ENCODE measurements around the gene GOLGA6A.
"Not testable (repeated sequence)": the region's sequence is repeated elsewhere in the genome, so short reads cannot be mapped to it uniquely, and the experiment has no call there.

Gene GOLGA6A

GRCh38 chr15:74082450-74082849 lies at the start of gene GOLGA6A:
GOLGA6A (minus strand) TSS chr15:74082550; CDS start chr15:74082509, 41 bp downstream.
- FAIRE-seq; DNase-seq (ENCODE audit: low spot score): not testable (repeated sequence)

- DNase-seq (ENCODE audit: low spot score), result no peak
- no peak for FAIRE-seq
Observed at GRCh38 chr15:74131628-74132413, 49.5 kb upstream of the GOLGA6A start.

GRCh38 chr15:74130849-74131627 lies 48.7 kb upstream of the GOLGA6A start:
- no peak for FAIRE-seq

GRCh38 chr15:74130155-74130848 lies 48.0 kb upstream of the GOLGA6A start, which contains the start of gene ISLR2:
ISLR2 (plus strand) TSS chr15:74130586; CDS start chr15:74132755, 2,169 bp downstream.
- no peak for FAIRE-seq
- DNase-seq (ENCODE audit: low spot score), result no peak

More at GRCh38 chr15:74130849-74131627, 48.7 kb upstream of the GOLGA6A start:
- DNase-seq (ENCODE audit: low spot score), result no peak

GRCh38 chr15:74129586-74130154 lies 47.3 kb upstream of the GOLGA6A start:
- DNase-seq (ENCODE audit: low spot score) (no peak), FAIRE-seq (no peak)

- no peak for DNase-seq (ENCODE audit: low spot score)
- FAIRE-seq, result no peak
Observed at GRCh38 chr15:74128785-74129585, 46.6 kb upstream of the GOLGA6A start.

- FAIRE-seq (no peak), DNase-seq (ENCODE audit: low spot score) (no peak)
Observed at GRCh38 chr15:74127954-74128784, 45.8 kb upstream of the GOLGA6A start.

- peak; percentile 84 for DNase-seq (ENCODE audit: low spot score)
- peak; percentile 50 for FAIRE-seq
Observed at GRCh38 chr15:74127255-74127953, 45.1 kb upstream of the GOLGA6A start.

- DNase-seq (ENCODE audit: low spot score) (no peak), FAIRE-seq (no peak)
Observed at GRCh38 chr15:74124759-74125158, 42.4 kb upstream of the GOLGA6A start.

- no peak for FAIRE-seq
- DNase-seq (ENCODE audit: low spot score), result no peak
Observed at GRCh38 chr15:74124196-74124595, 41.8 kb upstream of the GOLGA6A start.

GRCh38 chr15:74123658-74124057 lies 41.3 kb upstream of the GOLGA6A start:
- FAIRE-seq, result no peak

GRCh38 chr15:74123131-74123429 lies 40.7 kb upstream of the GOLGA6A start:
- FAIRE-seq (no peak), DNase-seq (ENCODE audit: low spot score) (no peak)

More at GRCh38 chr15:74123658-74124057, 41.3 kb upstream of the GOLGA6A start:
- DNase-seq (ENCODE audit: low spot score), result no peak

GRCh38 chr15:74122403-74123130 lies 40.2 kb upstream of the GOLGA6A start:
- no peak for FAIRE-seq

GRCh38 chr15:74121858-74122257 lies 39.5 kb upstream of the GOLGA6A start:
- DNase-seq (ENCODE audit: low spot score), result no peak
- no peak for FAIRE-seq

More at GRCh38 chr15:74122403-74123130, 40.2 kb upstream of the GOLGA6A start:
- no peak for DNase-seq (ENCODE audit: low spot score)

- DNase-seq (ENCODE audit: low spot score), result no peak
- FAIRE-seq, result no peak
Observed at GRCh38 chr15:74121039-74121438, 38.7 kb upstream of the GOLGA6A start.

GRCh38 chr15:74120426-74120825 lies 38.1 kb upstream of the GOLGA6A start:
- DNase-seq (ENCODE audit: low spot score), result no peak
- no peak for FAIRE-seq

- FAIRE-seq, result no peak
- DNase-seq (ENCODE audit: low spot score), result no peak
Observed at GRCh38 chr15:74109713-74110112, 27.4 kb upstream of the GOLGA6A start.

GRCh38 chr15:74108611-74109010 lies 26.3 kb upstream of the GOLGA6A start:
- not testable (repeated sequence) for FAIRE-seq

More at GRCh38 chr15:74108611-74109010, 26.3 kb upstream of the GOLGA6A start:
- not testable (repeated sequence) for DNase-seq (ENCODE audit: low spot score)

All from urothelium cell line (cell line).